Measurements from ENCODE around the gene RPAP2. TPM values are rescaled to one million over a fixed set of nuclear protein-coding genes. Genes with fewer than 3 reads are reported as not detected.

Gene RPAP2
- total and polyA plus RNA-seq, 2 of the 8 experiments (the other 6 are each of a cell fraction or from before 2014, with no cell fraction given), result 7.9 to 28.4 TPM

- no peak overlapping the region for H3K23ac ChIP-seq (ENCODE audit: insufficient read length)
- H2BK12ac ChIP-seq (ENCODE audit: low read depth, low read length), result no peak overlapping the region
- no peaks in the 10 kb centered on the region for H4K20me1 ChIP-seq (replicated peaks in 1 of 2; ENCODE audit: control insufficient read depth in 1 of 2, insufficient read depth in 2 of 2, low read length in 2 of 2)
- no peak overlapping the region for H2AK5ac ChIP-seq (ENCODE audit: low read depth, low read length)
- H3K9ac ChIP-seq (replicated peaks in 1 of 4; ENCODE audit: extremely low read depth in 1 of 4, low read depth in 3 of 4, low read length in 3 of 4), result no peak overlapping the region
- H3K9me3 ChIP-seq (ENCODE audit: insufficient read depth in 2 of 2, low read depth in 1 of 2, low read length in 1 of 2), result no peaks in the 10 kb centered on the region; a peak in 1 of 4 replicates
- no peak overlapping the region for H3K18ac ChIP-seq (ENCODE audit: extremely low read depth, low read length)
- H3K4me3 ChIP-seq (ENCODE audit: extremely low read depth in 1 of 4, insufficient read depth in 2 of 4, low read depth in 3 of 4, low read length in 4 of 4), result no peak overlapping the region
- no peaks in the 10 kb centered on the region for H3K79me1 ChIP-seq (ENCODE audit: low read depth, low read length)
- H2BK20ac ChIP-seq (ENCODE audit: low read length), result no peak overlapping the region
- no peaks in the 10 kb centered on the region for H3K79me2 ChIP-seq (ENCODE audit: control insufficient read depth in 1 of 2, insufficient read depth in 2 of 2, low read length in 2 of 2)
- H2BK5ac ChIP-seq (ENCODE audit: low read depth, low read length), result no peak overlapping the region
- no peaks in the 10 kb centered on the region for H3K4me1 ChIP-seq (replicated peaks in 1 of 4; ENCODE audit: control insufficient read depth in 3 of 4, insufficient read depth in 4 of 4, low read length in 3 of 4)
- DNase-seq (ENCODE audit: low read depth in 1 of 2, low spot score in 2 of 2) (no peak), FAIRE-seq (no peak)
- H3K4ac ChIP-seq (replicated peaks; ENCODE audit: insufficient read length, low read depth, low read length), result no peak overlapping the region
- no peaks in the 10 kb centered on the region; the same call in 1 of the 2 replicates for H3K23me2 ChIP-seq (ENCODE audit: low read depth, low read length)
- H2BK120ac ChIP-seq (replicated peaks; ENCODE audit: low read depth, low read length), result no peak overlapping the region
- TF ChIP-seq POU5F1 (IDR thresholded peaks at IDR 0.05; ENCODE audit: low read depth, low read length), result no peak
- TF ChIP-seq RFX5 (IDR thresholded peaks at IDR 0.05; ENCODE audit: borderline replicate concordance, low read depth, low read length), result no peak
- TF ChIP-seq POLR2A (IDR thresholded peaks at IDR 0.05; ENCODE audit: control extremely low read depth in 1 of 2, low read depth in 2 of 2, low read length in 2 of 2), result no peak
- no peak for TF ChIP-seq RAD21 (IDR thresholded peaks at IDR 0.05 in 1 of 2, conservative IDR thresholded peaks at IDR 0.05 in 1 of 2; ENCODE audit: low read depth in 2 of 2, low read length in 2 of 2)
- no peak for TF ChIP-seq SRF (IDR thresholded peaks at IDR 0.05; ENCODE audit: low read depth, low read length)
- no peak for TF ChIP-seq PHF8 (conservative IDR thresholded peaks at IDR 0.05; ENCODE audit: low read depth, low read length)
- TF ChIP-seq RBBP5 (IDR thresholded peaks at IDR 0.05; ENCODE audit: borderline replicate concordance, low read depth, low read length), result no peak
- TF ChIP-seq, protein P1, sequence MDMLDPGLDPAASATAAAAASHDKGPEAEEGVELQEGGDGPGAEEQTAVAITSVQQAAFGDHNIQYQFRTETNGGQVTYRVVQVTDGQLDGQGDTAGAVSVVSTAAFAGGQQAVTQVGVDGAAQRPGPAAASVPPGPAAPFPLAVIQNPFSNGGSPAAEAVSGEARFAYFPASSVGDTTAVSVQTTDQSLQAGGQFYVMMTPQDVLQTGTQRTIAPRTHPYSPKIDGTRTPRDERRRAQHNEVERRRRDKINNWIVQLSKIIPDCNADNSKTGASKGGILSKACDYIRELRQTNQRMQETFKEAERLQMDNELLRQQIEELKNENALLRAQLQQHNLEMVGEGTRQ (IDR thresholded peaks at IDR 0.05; ENCODE audit: low read length), result no peak
- no peak for TF ChIP-seq RNF2 (IDR thresholded peaks at IDR 0.05; ENCODE audit: borderline replicate concordance, low read depth, low read length, missing control alignments, poor library complexity, severe bottlenecking)
- no peak for TF ChIP-seq SIX5 (IDR thresholded peaks at IDR 0.05; ENCODE audit: low read depth, low read length)
- no peak for TF ChIP-seq YY1 (IDR thresholded peaks at IDR 0.05; ENCODE audit: low read depth, low read length)
- TF ChIP-seq ATF3 (IDR thresholded peaks at IDR 0.05; ENCODE audit: insufficient read depth, low read depth, low read length), result no peak
- no peak for TF ChIP-seq SIRT6 (IDR thresholded peaks at IDR 0.05; ENCODE audit: low read length)
- peaks cover 0 to 8% (median 0%) of the 10 kb centered on the region in 4 experiments; a peak in 3 of 8 replicates for H3K36me3 ChIP-seq (ENCODE audit: control insufficient read depth in 2 of 4, insufficient read depth in 4 of 4, low read length in 3 of 4)
- no peak overlapping the region for H2BK15ac ChIP-seq (ENCODE audit: low read length)
- ChIA-PET POLR2A (ENCODE audit: partially characterized antibody) (interaction anchor here (0.6 to 0.8 kb wide), 2 partner anchors 8 to 14 kb away, joined by 3 read pairs; no protein-coding TSS in a partner anchor), CTCF (ENCODE audit: partially characterized antibody) (no interaction called here)
- no peaks in the 10 kb centered on the region for H3K27me3 ChIP-seq (replicated peaks in 1 of 4; ENCODE audit: control insufficient read depth in 3 of 4, extremely low read depth in 1 of 4, insufficient read depth in 3 of 4, low read length in 3 of 4)
- H4K5ac ChIP-seq (ENCODE audit: insufficient read length, low read depth, low read length), result no peak overlapping the region
- H4K91ac ChIP-seq (replicated peaks; ENCODE audit: insufficient read length, low read length), result no peak overlapping the region
- H3K27ac ChIP-seq (ENCODE audit: low read depth, low read length), result no peak overlapping the region
- no peak overlapping the region for H4K8ac ChIP-seq (ENCODE audit: extremely low read depth, insufficient read depth, low read length)
- no peak overlapping the region for H2AFZ ChIP-seq (ENCODE audit: low read length)
- H3K4me2 ChIP-seq (ENCODE audit: insufficient read depth in 1 of 2, low read depth in 2 of 2, low read length in 2 of 2), result no peak overlapping the region
- H3K14ac ChIP-seq (ENCODE audit: insufficient read length), result no peak overlapping the region
- no peak overlapping the region for H3K56ac ChIP-seq (replicated peaks; ENCODE audit: insufficient read length, low read depth, low read length)
Observed at GRCh38 chr1:92356956-92357355, 58.1 kb downstream of the RPAP2 start.

Data from H1 (cell line).